ENCODE measurements around the gene P2RY2.

Gene P2RY2

DNA sequence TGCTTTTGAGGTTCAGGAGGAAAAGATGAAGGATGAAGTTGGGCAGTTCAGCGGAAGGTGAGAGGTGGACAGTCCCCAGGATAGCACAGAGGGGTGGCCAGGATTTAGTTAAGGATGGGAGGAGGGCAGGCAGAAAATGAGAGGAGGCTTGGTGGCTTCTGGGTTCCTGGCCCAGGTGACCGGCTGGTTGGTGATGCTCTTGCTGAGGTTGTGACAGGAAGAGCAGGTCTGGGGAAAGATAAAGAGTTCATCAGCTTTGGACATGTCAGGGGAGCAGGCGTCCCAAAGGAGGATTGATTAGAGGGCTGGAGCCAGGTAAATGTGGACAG is 27.6 kb upstream of the P2RY2 start:
- TF ChIP-seq, protein P1, sequence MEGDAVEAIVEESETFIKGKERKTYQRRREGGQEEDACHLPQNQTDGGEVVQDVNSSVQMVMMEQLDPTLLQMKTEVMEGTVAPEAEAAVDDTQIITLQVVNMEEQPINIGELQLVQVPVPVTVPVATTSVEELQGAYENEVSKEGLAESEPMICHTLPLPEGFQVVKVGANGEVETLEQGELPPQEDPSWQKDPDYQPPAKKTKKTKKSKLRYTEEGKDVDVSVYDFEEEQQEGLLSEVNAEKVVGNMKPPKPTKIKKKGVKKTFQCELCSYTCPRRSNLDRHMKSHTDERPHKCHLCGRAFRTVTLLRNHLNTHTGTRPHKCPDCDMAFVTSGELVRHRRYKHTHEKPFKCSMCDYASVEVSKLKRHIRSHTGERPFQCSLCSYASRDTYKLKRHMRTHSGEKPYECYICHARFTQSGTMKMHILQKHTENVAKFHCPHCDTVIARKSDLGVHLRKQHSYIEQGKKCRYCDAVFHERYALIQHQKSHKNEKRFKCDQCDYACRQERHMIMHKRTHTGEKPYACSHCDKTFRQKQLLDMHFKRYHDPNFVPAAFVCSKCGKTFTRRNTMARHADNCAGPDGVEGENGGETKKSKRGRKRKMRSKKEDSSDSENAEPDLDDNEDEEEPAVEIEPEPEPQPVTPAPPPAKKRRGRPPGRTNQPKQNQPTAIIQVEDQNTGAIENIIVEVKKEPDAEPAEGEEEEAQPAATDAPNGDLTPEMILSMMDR (IDR thresholded peaks at IDR 0.05; ENCODE audit: low read depth, low read length) = no peak
- DNase-seq = no peak
- Histone ChIP-seq H3K4me1 (peaks cover 4% of the 10 kb centered on the region; the same call in 1 of the 2 replicates), H3K36me3 (no peaks in the 10 kb centered on the region), H3K27me3 (no peaks in the 10 kb centered on the region), H3K9me3 (no peaks in the 10 kb centered on the region; the same call in 1 of the 2 replicates), H3K4me3 (ENCODE audit: low read depth, low read length) (no peak overlapping the region)

DNA sequence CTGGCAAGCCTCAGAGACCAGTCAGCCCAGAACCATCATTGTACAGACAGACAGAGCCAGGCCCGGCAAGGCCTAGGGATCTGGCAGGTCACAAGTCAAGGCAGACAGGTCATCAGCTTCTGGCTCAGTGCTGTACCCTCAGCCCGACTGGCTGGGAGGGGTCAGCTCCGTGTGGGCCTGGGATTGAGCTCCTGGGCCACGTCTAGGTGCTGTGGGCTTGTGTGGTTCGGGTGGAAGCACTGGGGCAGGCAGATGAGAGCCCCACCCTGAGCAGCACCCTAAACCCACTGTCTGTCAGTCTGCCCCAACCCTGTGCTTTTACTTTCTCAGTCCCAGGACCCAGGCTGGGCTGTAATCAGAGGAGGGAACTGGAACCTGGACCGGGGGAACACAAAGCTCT is 26.9 kb upstream of the P2RY2 start:
- TF ChIP-seq, protein P1 (IDR thresholded peaks at IDR 0.05; ENCODE audit: low read depth, low read length) = no peak
- peaks cover 4% of the 10 kb centered on the region; the same call in 1 of the 2 replicates for H3K4me1 ChIP-seq
- no peaks in the 10 kb centered on the region for H3K36me3 ChIP-seq
- DNase-seq = no peak
- no peaks in the 10 kb centered on the region; the same call in 1 of the 2 replicates for H3K9me3 ChIP-seq
- H3K27me3 ChIP-seq = no peaks in the 10 kb centered on the region
- no peak overlapping the region for H3K4me3 ChIP-seq (ENCODE audit: low read depth, low read length)

DNA sequence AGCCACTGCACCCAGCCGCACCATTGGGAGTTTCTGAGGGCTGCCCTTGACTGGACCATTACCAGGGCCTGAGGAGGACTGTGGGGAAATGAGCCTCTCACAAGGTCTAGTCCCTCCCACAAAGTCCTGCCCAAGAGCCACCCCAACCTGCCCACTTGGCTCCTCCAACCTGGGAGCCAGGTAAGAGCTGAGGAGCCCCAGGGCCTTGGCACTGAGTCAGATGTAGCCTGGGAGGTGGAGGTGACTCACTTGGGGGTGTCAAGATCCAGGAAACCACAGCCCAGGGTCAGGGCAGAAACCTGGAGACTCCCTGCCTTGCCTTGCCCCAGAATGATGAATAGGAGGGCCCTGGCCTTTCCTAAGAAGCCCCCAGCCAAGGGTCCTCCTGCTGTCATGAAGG is 25.8 kb upstream of the P2RY2 start:
- Histone ChIP-seq H3K27me3 (no peaks in the 10 kb centered on the region), H3K4me1 (peaks cover 4% of the 10 kb centered on the region; the same call in 1 of the 2 replicates), H3K9me3 (no peaks in the 10 kb centered on the region; the same call in 1 of the 2 replicates), H3K4me3 (ENCODE audit: low read depth, low read length) (no peak overlapping the region), H3K36me3 (no peaks in the 10 kb centered on the region)
- DNase-seq = no peak
- TF ChIP-seq, protein P1 (IDR thresholded peaks at IDR 0.05; ENCODE audit: low read depth, low read length) = no peak

DNA sequence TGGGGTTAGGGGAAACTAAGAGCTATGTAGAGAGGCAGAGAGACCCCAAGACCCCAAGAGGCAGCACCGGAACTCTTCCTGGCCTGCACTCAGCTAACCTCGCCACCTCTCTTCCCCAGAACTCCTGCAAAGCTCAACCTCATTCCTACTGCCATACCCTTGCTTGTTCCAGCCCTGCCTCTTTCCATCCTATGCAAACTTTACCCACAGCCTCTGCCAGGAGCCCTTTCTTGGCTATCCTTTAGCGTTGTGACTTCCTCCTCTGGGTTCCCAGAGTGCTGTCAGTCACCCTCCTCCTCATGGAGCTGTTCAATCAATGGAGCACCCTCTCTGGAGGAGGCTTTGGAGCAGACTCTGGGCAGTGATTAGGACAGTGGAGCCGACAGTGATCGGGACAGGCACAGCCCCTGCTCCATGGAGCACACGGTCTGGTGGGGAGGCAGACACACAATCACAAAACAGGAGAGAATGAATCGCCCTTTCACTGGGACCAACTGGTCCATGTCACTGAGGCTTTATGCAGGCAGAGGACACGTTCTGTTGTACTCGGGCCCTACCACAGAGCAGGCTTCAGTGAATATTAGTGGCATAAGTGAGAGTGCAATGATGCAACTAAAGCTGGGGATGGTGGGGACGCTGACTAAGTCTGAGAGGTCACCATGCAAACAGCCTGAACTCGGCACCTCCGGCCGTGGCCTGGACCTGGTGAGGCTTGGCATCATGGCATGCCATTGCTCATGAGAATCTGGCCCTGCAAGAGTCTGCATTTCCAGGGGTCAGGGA is 24.6 kb upstream of the P2RY2 start:
- Histone ChIP-seq H3K27me3 (no peaks in the 10 kb centered on the region), H3K9me3 (no peaks in the 10 kb centered on the region; the same call in 1 of the 2 replicates), H3K36me3 (no peaks in the 10 kb centered on the region), H3K4me1 (peaks cover 4% of the 10 kb centered on the region; the same call in 1 of the 2 replicates), H3K4me3 (ENCODE audit: low read depth, low read length) (no peak overlapping the region)
- DNase-seq = no peak
- TF ChIP-seq, protein P1 (IDR thresholded peaks at IDR 0.05; ENCODE audit: low read depth, low read length) = no peak

DNA sequence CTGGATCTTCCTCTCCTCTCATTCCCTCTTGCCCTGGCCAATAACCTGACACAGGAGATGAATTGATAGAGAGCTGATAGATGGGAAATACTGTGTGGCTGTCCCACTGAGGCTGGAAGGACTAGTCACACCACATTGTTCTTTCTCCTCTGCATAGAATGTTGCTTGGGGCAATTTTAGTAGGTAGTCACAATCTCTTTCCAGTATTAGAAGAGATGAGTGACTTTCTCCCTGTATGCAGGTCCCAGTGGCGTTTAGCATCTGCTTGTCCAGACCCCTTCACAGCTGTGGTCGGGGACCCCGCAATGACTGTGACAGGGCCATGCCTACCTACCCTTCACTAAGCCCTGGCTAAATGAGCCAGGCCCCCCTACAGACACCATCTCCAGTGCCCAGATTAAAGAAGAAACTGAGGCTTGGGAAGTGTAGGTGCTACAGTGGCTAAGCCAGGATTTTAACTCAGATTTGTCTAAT is 24.0 kb upstream of the P2RY2 start:
- Histone ChIP-seq H3K4me1 (peaks cover 6% of the 10 kb centered on the region; the same call in 1 of the 2 replicates), H3K9me3 (no peaks in the 10 kb centered on the region; the same call in 1 of the 2 replicates), H3K36me3 (no peaks in the 10 kb centered on the region), H3K4me3 (ENCODE audit: low read depth, low read length) (no peak overlapping the region), H3K27me3 (no peaks in the 10 kb centered on the region)
- no peak for DNase-seq
- TF ChIP-seq, protein P1 (IDR thresholded peaks at IDR 0.05; ENCODE audit: low read depth, low read length) = no peak

DNA sequence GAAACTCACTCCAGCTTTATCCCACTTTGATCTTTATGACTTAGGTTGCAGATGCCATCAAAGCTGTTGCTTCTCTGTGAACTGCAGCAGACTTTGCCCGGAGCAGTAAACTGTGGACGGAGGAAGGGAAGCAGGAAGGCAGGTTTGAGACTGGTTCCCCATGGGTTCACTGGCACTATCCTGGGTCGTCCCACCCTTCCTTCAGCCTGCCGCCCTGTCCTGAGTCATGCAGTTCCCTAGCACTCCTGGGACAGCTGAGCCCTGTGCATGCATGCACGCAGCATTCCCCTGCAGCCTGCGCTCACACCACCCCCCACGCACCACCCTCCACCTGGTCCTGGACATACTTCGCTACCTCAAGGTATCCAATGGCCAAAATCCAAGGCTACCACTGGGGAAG is 23.5 kb upstream of the P2RY2 start:
- DNase-seq = no peak
- TF ChIP-seq, protein P1 (IDR thresholded peaks at IDR 0.05; ENCODE audit: low read depth, low read length) = no peak
- Histone ChIP-seq H3K9me3 (no peaks in the 10 kb centered on the region; the same call in 1 of the 2 replicates), H3K36me3 (no peaks in the 10 kb centered on the region), H3K4me3 (ENCODE audit: low read depth, low read length) (no peak overlapping the region), H3K27me3 (no peaks in the 10 kb centered on the region), H3K4me1 (peaks cover 6% of the 10 kb centered on the region; the same call in 1 of the 2 replicates)
